Neural cell (in vitro differentiated cells): Measurements from ENCODE around the gene ANKS1B.

ENCODE experiments used
- CTCF ChIP-seq: fragments of 450-650 bp; IDR thresholded peaks from 2 replicates; pipeline ENCODE4 v1.5.1; 2014; ENCODE audit warnings: antibody characterized with exemption, mild to moderate bottlenecking, moderate library complexity; ENCODE audit not compliant: poor library complexity, severe bottlenecking
- EP300 ChIP-seq: fragments of 450-650 bp; conservative IDR thresholded peaks from 2 replicates; pipeline ENCODE4 v1.6.1; 2014; ENCODE audit warnings: antibody characterized with exemption, mild to moderate bottlenecking, moderate library complexity; ENCODE audit not compliant: poor library complexity, severe bottlenecking
- EZH2 ChIP-seq: fragments of 200-600, 300-800 bp; shearing (Covaris generic), sonication (generic); IDR thresholded peaks from 2 replicates; pipeline ENCODE4 v1.6.1; 2014; ENCODE audit warnings: antibody characterized with exemption, low read length, borderline replicate concordance, mild to moderate bottlenecking; ENCODE audit not compliant: insufficient read depth, poor library complexity, severe bottlenecking
- POLR2AphosphoS5 ChIP-seq: IDR thresholded peaks from 2 replicates; pipeline ENCODE4 v1.6.1; 2012
- REST ChIP-seq: IDR thresholded peaks from 2 replicates; pipeline ENCODE4 v1.6.1; 2012; ENCODE audit warnings: borderline replicate concordance
- SMC3 ChIP-seq: fragments of 450-650 bp; conservative IDR thresholded peaks from 2 replicates; pipeline ENCODE4 v1.6.1; 2014; ENCODE audit warnings: antibody characterized with exemption, mild to moderate bottlenecking, moderate library complexity; ENCODE audit not compliant: poor library complexity
- TAF1 ChIP-seq: IDR thresholded peaks from 2 replicates; pipeline ENCODE4 v1.6.1; 2012; ENCODE audit warnings: low read depth

GRCh38 chr12:99915251-99916082 is 69.3 kb downstream of the ANKS1B start:
- TF ChIP-seq CTCF (no peak), EP300 (no peak), EZH2 (no peak), TAF1 (no peak), REST (no peak), POLR2AphosphoS5 (no peak), SMC3 (no peak)
